GM23338 (cell line): ENCODE measurements around the gene ZGPAT. TPM values are rescaled to one million over a fixed set of nuclear protein-coding genes. Genes with fewer than 3 reads are reported as not detected.

Source experiments
- ATAC-seq: fragments of 200-7000 bp; cut with Tn5 transposase; 3 replicates; pipeline ENCODE4 v1.9.1; 2020
- DNase-seq: peaks from one replicate; pipeline ENCODE4 v3.0.0-alpha.2; 2015; ENCODE audit warnings: low spot score
- H2AFZ ChIP-seq: fragments of 200-600 bp; sonication (generic); 2 replicates; pipeline ENCODE4 v1.8.0; 2016; ENCODE audit warnings: antibody characterized with exemption, mild to moderate bottlenecking, moderate library complexity
- H3F3A ChIP-seq: fragments of 200-600 bp; sonication (generic); replicated peaks from 2 replicates; pipeline ENCODE4 v1.8.0; 2017; ENCODE audit warnings: antibody characterized with exemption, mixed run types, low read depth
- H3K27ac ChIP-seq: fragments of 200-600 bp; sonication (generic); 2 replicates; pipeline ENCODE4 v1.6.1; 2016; ENCODE audit warnings: low read depth
- H3K27me3 ChIP-seq: fragments of 200-600 bp; sonication (generic); 2 replicates; pipeline ENCODE4 v1.8.0; 2016; ENCODE audit warnings: mild to moderate bottlenecking, mixed run types, moderate library complexity; ENCODE audit not compliant: insufficient read depth
- H3K36me3 ChIP-seq: fragments of 200-600 bp; sonication (generic); 2 replicates; pipeline ENCODE4 v1.8.0; 2016; ENCODE audit warnings: mild to moderate bottlenecking; ENCODE audit not compliant: insufficient read depth
- H3K4me1 ChIP-seq: fragments of 200-600 bp; sonication (generic); 2 replicates; pipeline ENCODE4 v1.8.0; 2016; ENCODE audit warnings: mild to moderate bottlenecking, moderate library complexity; ENCODE audit not compliant: insufficient read depth
- H3K4me2 ChIP-seq: fragments of 200-600 bp; sonication (generic); 2 replicates; pipeline ENCODE4 v1.7.1; 2017; ENCODE audit warnings: mixed run types
- H3K4me3 ChIP-seq: fragments of 200-600 bp; sonication (generic); 2 replicates; pipeline ENCODE4 v1.6.1; 2016; ENCODE audit warnings: mixed run types
- H3K79me2 ChIP-seq: fragments of 200-600 bp; sonication (generic); replicated peaks from 2 replicates; pipeline ENCODE4 v1.8.0; 2017; ENCODE audit warnings: mild to moderate bottlenecking; ENCODE audit not compliant: insufficient read depth
- H3K9me2 ChIP-seq: fragments of 200-600 bp; sonication (generic); 2 replicates; pipeline ENCODE4 v1.8.0; 2017; ENCODE audit not compliant: insufficient read depth
- H4K20me1 ChIP-seq: fragments of 200-600 bp; sonication (generic); replicated peaks from 2 replicates; pipeline ENCODE4 v1.8.0; 2017; ENCODE audit warnings: mild to moderate bottlenecking; ENCODE audit not compliant: insufficient read depth
- H3K27ac Mint-ChIP-seq: 2 replicates; pipeline ENCODE4 v1.8.0; 2020; ENCODE audit warnings: inconsistent platforms, mild to moderate bottlenecking, moderate library complexity, mixed read lengths
- H3K27me3 Mint-ChIP-seq: 3 replicates; pipeline ENCODE4 v1.8.0; 2022; ENCODE audit warnings: low read depth, mild to moderate bottlenecking, moderate library complexity, mixed read lengths, inconsistent platforms; ENCODE audit not compliant: insufficient read depth, poor library complexity
- H3K36me3 Mint-ChIP-seq: 3 replicates; pipeline ENCODE4 v1.8.0; 2021; ENCODE audit warnings: low read depth, mild to moderate bottlenecking, inconsistent platforms, moderate library complexity, mixed read lengths
- H3K4me1 Mint-ChIP-seq: 3 replicates; pipeline ENCODE4 v1.8.0; 2020; ENCODE audit warnings: mild to moderate bottlenecking, inconsistent platforms, mixed read lengths
- H3K4me3 Mint-ChIP-seq: 3 replicates; pipeline ENCODE4 v1.8.0; 2021; ENCODE audit warnings: moderate library complexity, mild to moderate bottlenecking, inconsistent platforms, mixed read lengths
- H3K9me3 Mint-ChIP-seq: 3 replicates; pipeline ENCODE4 v1.8.0; 2020; ENCODE audit warnings: moderate library complexity, mild to moderate bottlenecking, inconsistent platforms, mixed read lengths
- EZH2 ChIP-seq: fragments of 200-600 bp; sonication (generic); IDR thresholded peaks from one replicate; pipeline ENCODE4 v1.8.0; 2017; ENCODE audit warnings: antibody characterized with exemption, mild to moderate bottlenecking, low read depth; ENCODE audit not compliant: unreplicated experiment
- EZH2phosphoT487 ChIP-seq: fragments of 200-600 bp; sonication (generic); IDR thresholded peaks from one replicate; pipeline ENCODE4 v1.8.1; 2018; ENCODE audit warnings: antibody characterized with exemption; ENCODE audit not compliant: unreplicated experiment
- JUNB ChIP-seq: IDR thresholded peaks from one replicate; pipeline ENCODE4 v1.6.1; 2016; ENCODE audit warnings: antibody characterized with exemption; ENCODE audit not compliant: unreplicated experiment
- NANOG ChIP-seq: IDR thresholded peaks from 2 replicates; pipeline ENCODE4 v1.6.1; 2016; ENCODE audit warnings: antibody characterized with exemption, borderline replicate concordance
- STAT1 ChIP-seq: IDR thresholded peaks from one replicate; pipeline ENCODE4 v1.6.1; 2016; ENCODE audit warnings: antibody characterized with exemption; ENCODE audit not compliant: unreplicated experiment
- ZNF114 ChIP-seq: fragments of 250-450 bp; sonication (Bioruptor Pico); IDR thresholded peaks from 2 replicates; pipeline ENCODE4 v1.5.0; 2020; ENCODE audit warnings: mild to moderate bottlenecking, moderate library complexity
- ZNF331 ChIP-seq: fragments of 250-450 bp; sonication (Bioruptor Pico); IDR thresholded peaks from 2 replicates; pipeline ENCODE4 v1.5.0; 2020; ENCODE audit warnings: low read depth, mild to moderate bottlenecking, moderate library complexity
- polyA plus RNA-seq: library from polyadenylated mRNA; unstranded; fragments of >200 nt; fragmentation: Nextera tagmentation; extraction: Ambion mirVana; gene quantifications from 2 replicates; pipeline ENCODE4 v1.2.1, GENCODE V29; 2016
- total RNA-seq: library from RNA; depleted of rRNA; stranded (reverse); fragments of >200 nt; shearing (Covaris generic); gene quantifications from 2 replicates; pipeline ENCODE4 v1.2.3, GENCODE V29; 2014
- TF ChIP-seq, protein P1 (sequence below): IDR thresholded peaks from one replicate; pipeline ENCODE4 v1.6.1; 2018; ENCODE audit warnings: antibody characterized with exemption; ENCODE audit not compliant: unreplicated experiment
- TF ChIP-seq, protein P2 (sequence below): IDR thresholded peaks from 2 replicates; pipeline ENCODE4 v1.6.1; 2016; ENCODE audit warnings: antibody characterized with exemption

ZGPAT gene
- total and polyA plus RNA-seq, 2 experiments from 2014 or later: 25.0 to 39.2 TPM

GRCh38 chr20:63678071-63678470 is 29.8 kb upstream of the ZGPAT start:
- Histone ChIP-seq H3K36me3 (no peaks in the 10 kb centered on the region), H2AFZ (no peak overlapping the region), H4K20me1 (no peaks in the 10 kb centered on the region), H3F3A (no peaks in the 10 kb centered on the region), H3K4me1 (no peaks in the 10 kb centered on the region), H3K79me2 (no peaks in the 10 kb centered on the region), H3K4me2 (no peak overlapping the region), H3K27ac (no peak overlapping the region), H3K27me3 (no peaks in the 10 kb centered on the region), H3K4me3 (no peak overlapping the region), H3K9me2 (no peaks in the 10 kb centered on the region)
- TF ChIP-seq, protein P1, sequence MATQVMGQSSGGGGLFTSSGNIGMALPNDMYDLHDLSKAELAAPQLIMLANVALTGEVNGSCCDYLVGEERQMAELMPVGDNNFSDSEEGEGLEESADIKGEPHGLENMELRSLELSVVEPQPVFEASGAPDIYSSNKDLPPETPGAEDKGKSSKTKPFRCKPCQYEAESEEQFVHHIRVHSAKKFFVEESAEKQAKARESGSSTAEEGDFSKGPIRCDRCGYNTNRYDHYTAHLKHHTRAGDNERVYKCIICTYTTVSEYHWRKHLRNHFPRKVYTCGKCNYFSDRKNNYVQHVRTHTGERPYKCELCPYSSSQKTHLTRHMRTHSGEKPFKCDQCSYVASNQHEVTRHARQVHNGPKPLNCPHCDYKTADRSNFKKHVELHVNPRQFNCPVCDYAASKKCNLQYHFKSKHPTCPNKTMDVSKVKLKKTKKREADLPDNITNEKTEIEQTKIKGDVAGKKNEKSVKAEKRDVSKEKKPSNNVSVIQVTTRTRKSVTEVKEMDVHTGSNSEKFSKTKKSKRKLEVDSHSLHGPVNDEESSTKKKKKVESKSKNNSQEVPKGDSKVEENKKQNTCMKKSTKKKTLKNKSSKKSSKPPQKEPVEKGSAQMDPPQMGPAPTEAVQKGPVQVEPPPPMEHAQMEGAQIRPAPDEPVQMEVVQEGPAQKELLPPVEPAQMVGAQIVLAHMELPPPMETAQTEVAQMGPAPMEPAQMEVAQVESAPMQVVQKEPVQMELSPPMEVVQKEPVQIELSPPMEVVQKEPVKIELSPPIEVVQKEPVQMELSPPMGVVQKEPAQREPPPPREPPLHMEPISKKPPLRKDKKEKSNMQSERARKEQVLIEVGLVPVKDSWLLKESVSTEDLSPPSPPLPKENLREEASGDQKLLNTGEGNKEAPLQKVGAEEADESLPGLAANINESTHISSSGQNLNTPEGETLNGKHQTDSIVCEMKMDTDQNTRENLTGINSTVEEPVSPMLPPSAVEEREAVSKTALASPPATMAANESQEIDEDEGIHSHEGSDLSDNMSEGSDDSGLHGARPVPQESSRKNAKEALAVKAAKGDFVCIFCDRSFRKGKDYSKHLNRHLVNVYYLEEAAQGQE: no peak
- TF ChIP-seq EZH2 (no peak), ZNF331 (CRISPR knock-in tag) (no peak), STAT1 (no peak), EZH2phosphoT487 (no peak), JUNB (no peak), NANOG (no peak)
- TF ChIP-seq, protein P2, sequence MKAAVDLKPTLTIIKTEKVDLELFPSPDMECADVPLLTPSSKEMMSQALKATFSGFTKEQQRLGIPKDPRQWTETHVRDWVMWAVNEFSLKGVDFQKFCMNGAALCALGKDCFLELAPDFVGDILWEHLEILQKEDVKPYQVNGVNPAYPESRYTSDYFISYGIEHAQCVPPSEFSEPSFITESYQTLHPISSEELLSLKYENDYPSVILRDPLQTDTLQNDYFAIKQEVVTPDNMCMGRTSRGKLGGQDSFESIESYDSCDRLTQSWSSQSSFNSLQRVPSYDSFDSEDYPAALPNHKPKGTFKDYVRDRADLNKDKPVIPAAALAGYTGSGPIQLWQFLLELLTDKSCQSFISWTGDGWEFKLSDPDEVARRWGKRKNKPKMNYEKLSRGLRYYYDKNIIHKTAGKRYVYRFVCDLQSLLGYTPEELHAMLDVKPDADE: no peak
- no peak for DNase-seq
- ATAC-seq: no peak
- Mint-ChIP-seq H3K36me3 (peaks cover 22% of the 10 kb centered on the region), H3K27ac (no peak overlapping the region), H3K9me3 (no peaks in the 10 kb centered on the region), H3K27me3 (peaks cover 7% of the 10 kb centered on the region), H3K4me3 (no peak overlapping the region), H3K4me1 (no peaks in the 10 kb centered on the region)

GRCh38 chr20:63678667-63679465 is 29.0 kb upstream of the ZGPAT start:
- DNase-seq (no peak), ATAC-seq (no peak)
- Histone ChIP-seq H3K4me1 (no peaks in the 10 kb centered on the region), H3K9me2 (no peaks in the 10 kb centered on the region), H2AFZ (no peak overlapping the region), H4K20me1 (no peaks in the 10 kb centered on the region), H3K36me3 (no peaks in the 10 kb centered on the region), H3K4me3 (no peak overlapping the region), H3K27ac (no peak overlapping the region), H3K79me2 (no peaks in the 10 kb centered on the region), H3K27me3 (no peaks in the 10 kb centered on the region), H3F3A (no peaks in the 10 kb centered on the region), H3K4me2 (no peak overlapping the region)
- no peak overlapping the region for H3K27ac Mint-ChIP-seq
- no peak for TF ChIP-seq ZNF114
- no peak for TF ChIP-seq ZNF331 (CRISPR knock-in tag)
- H3K4me1 Mint-ChIP-seq: no peaks in the 10 kb centered on the region
- H3K4me3 Mint-ChIP-seq: no peak overlapping the region
- peaks cover 20% of the 10 kb centered on the region for H3K36me3 Mint-ChIP-seq
- peaks cover 6% of the 10 kb centered on the region for H3K27me3 Mint-ChIP-seq
- H3K9me3 Mint-ChIP-seq: no peaks in the 10 kb centered on the region
